HEK293 (cell line): ENCODE results near the gene RASSF1.

Source experiments
- TRIM28 ChIP-seq: IDR thresholded peaks from 2 replicates; pipeline ENCODE4 v1.6.1; 2011; ENCODE audit warnings: low read length, control low read depth, borderline replicate concordance
- ZBTB10 ChIP-seq: fragments of 450-650 bp; formaldehyde crosslinking; IDR thresholded peaks from 2 replicates; pipeline ENCODE4 v1.5.1; 2016; ENCODE audit warnings: missing biosample characterization, missing genetic modification characterization
- ZIC2 ChIP-seq: fragments of 450-650 bp; formaldehyde crosslinking; IDR thresholded peaks from 2 replicates; pipeline ENCODE4 v1.5.1; 2016; ENCODE audit warnings: missing biosample characterization, missing genetic modification characterization
- ZNF18 ChIP-seq: fragments of 450-650 bp; formaldehyde crosslinking; IDR thresholded peaks from 2 replicates; pipeline ENCODE4 v1.5.1; 2016; ENCODE audit warnings: missing biosample characterization, missing genetic modification characterization
- ZNF19 ChIP-seq: fragments of 450-650 bp; formaldehyde crosslinking; IDR thresholded peaks from 2 replicates; pipeline ENCODE4; 2016; ENCODE audit warnings: missing biosample characterization, missing genetic modification characterization, low read depth
- ZNF692 ChIP-seq: fragments of 450-650 bp; formaldehyde crosslinking; IDR thresholded peaks from 2 replicates; pipeline ENCODE4 v1.5.1; 2016; ENCODE audit warnings: missing biosample characterization, missing genetic modification characterization
- TF ChIP-seq, protein P1 (sequence below): fragments of 450-650 bp; formaldehyde crosslinking; IDR thresholded peaks from 2 replicates; pipeline ENCODE4 v1.5.1; 2016; ENCODE audit warnings: missing biosample characterization, missing genetic modification characterization
- TF ChIP-seq, protein P2 (sequence below): fragments of 450-650 bp; formaldehyde crosslinking; conservative IDR thresholded peaks from 2 replicates; pipeline ENCODE4 v1.5.1; 2016; ENCODE audit warnings: low read depth, missing biosample characterization, missing genetic modification characterization

GRCh38 chr3:50327129-50327528, 13.5 kb downstream of the RASSF1 start:
- TF ChIP-seq ZIC2 (tag by site-specific recombination) (no peak), TRIM28 (no peak), ZNF692 (tag by site-specific recombination) (no peak), ZNF19 (tag by site-specific recombination) (no peak), ZBTB10 (tag by site-specific recombination) (no peak), ZNF18 (no peak)
- TF ChIP-seq, protein P1, sequence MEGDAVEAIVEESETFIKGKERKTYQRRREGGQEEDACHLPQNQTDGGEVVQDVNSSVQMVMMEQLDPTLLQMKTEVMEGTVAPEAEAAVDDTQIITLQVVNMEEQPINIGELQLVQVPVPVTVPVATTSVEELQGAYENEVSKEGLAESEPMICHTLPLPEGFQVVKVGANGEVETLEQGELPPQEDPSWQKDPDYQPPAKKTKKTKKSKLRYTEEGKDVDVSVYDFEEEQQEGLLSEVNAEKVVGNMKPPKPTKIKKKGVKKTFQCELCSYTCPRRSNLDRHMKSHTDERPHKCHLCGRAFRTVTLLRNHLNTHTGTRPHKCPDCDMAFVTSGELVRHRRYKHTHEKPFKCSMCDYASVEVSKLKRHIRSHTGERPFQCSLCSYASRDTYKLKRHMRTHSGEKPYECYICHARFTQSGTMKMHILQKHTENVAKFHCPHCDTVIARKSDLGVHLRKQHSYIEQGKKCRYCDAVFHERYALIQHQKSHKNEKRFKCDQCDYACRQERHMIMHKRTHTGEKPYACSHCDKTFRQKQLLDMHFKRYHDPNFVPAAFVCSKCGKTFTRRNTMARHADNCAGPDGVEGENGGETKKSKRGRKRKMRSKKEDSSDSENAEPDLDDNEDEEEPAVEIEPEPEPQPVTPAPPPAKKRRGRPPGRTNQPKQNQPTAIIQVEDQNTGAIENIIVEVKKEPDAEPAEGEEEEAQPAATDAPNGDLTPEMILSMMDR (tag by site-specific recombination): no peak
- TF ChIP-seq, protein P2, sequence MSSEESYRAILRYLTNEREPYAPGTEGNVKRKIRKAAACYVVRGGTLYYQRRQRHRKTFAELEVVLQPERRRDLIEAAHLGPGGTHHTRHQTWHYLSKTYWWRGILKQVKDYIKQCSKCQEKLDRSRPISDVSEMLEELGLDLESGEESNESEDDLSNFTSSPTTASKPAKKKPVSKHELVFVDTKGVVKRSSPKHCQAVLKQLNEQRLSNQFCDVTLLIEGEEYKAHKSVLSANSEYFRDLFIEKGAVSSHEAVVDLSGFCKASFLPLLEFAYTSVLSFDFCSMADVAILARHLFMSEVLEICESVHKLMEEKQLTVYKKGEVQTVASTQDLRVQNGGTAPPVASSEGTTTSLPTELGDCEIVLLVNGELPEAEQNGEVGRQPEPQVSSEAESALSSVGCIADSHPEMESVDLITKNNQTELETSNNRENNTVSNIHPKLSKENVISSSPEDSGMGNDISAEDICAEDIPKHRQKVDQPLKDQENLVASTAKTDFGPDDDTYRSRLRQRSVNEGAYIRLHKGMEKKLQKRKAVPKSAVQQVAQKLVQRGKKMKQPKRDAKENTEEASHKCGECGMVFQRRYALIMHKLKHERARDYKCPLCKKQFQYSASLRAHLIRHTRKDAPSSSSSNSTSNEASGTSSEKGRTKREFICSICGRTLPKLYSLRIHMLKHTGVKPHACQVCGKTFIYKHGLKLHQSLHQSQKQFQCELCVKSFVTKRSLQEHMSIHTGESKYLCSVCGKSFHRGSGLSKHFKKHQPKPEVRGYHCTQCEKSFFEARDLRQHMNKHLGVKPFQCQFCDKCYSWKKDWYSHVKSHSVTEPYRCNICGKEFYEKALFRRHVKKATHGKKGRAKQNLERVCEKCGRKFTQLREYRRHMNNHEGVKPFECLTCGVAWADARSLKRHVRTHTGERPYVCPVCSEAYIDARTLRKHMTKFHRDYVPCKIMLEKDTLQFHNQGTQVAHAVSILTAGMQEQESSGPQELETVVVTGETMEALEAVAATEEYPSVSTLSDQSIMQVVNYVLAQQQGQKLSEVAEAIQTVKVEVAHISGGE (tag by site-specific recombination): no peak
